ENCODE results near the gene ANKMY1. TPM values are rescaled to one million over a fixed set of nuclear protein-coding genes. Genes with fewer than 3 reads are reported as not detected.

The ANKMY1 gene
- total RNA-seq, 2 experiments from 2014 or later = 25.7 to 26.2 TPM

- ATAC-seq (ENCODE audit: poor library complexity) (no peak), DNase-seq (no peak)
- H3K27me3 Mint-ChIP-seq = no peaks in the 10 kb centered on the region
- no peak overlapping the region for H3K4me3 ChIP-seq (ENCODE audit: low read length)
- no peak for TF ChIP-seq CTCF (IDR thresholded peaks at IDR 0.05)
- POLR2A ChIA-PET = interaction anchor here (1.0 to 2.6 kb wide), 3 partner anchors 11 to 15 kb away, joined by 3 to 11 read pairs (median 4); partner anchors contain the start of genes CAPN10 and DUSP28
- peak overlapping the region; percentile 74 for H3K4me3 Mint-ChIP-seq
- peaks cover 51% of the 10 kb centered on the region for H3K36me3 ChIP-seq (ENCODE audit: insufficient read depth, low read length)
- CTCF ChIA-PET = interaction anchor here (2.1 kb wide), 1 partner anchor 9 kb away, joined by 8 read pairs; no protein-coding TSS in a partner anchor
- intact Hi-C loops (cut with DNase I, micrococcal nuclease) = no loop called here
- peaks cover 44% of the 10 kb centered on the region for H3K36me3 Mint-ChIP-seq (ENCODE audit: low read depth)
- H3K4me1 Mint-ChIP-seq (ENCODE audit: low read depth) = peaks cover 38% of the 10 kb centered on the region
- no peaks in the 10 kb centered on the region for H3K27me3 ChIP-seq (ENCODE audit: control insufficient read depth in 1 of 2, insufficient read depth in 2 of 2, low read length in 2 of 2)
- H3K9me3 Mint-ChIP-seq = no peaks in the 10 kb centered on the region
- H3K27ac Mint-ChIP-seq = peak overlapping the region; percentile 82
- H3K9me3 ChIP-seq (ENCODE audit: control insufficient read depth in 1 of 2, insufficient read depth in 1 of 2, low read length in 2 of 2) = no peaks in the 10 kb centered on the region
- H3K27ac ChIP-seq (ENCODE audit: low read depth in 1 of 2, low read length in 2 of 2) = no peak overlapping the region
- H3K4me1 ChIP-seq (ENCODE audit: insufficient read depth, low read length) = peaks cover 64% of the 10 kb centered on the region
These were observed 13.7 kb upstream of the ANKMY1 start for GRCh38 chr2:240571314-240571973.

- no peak for ATAC-seq (ENCODE audit: poor library complexity)
- intact Hi-C loops (cut with DNase I, micrococcal nuclease) = no loop called here
- peak in 1 of 14 experiments; percentile 31 for DNase-seq
- ChIA-PET POLR2A (interaction anchor here (1.0 kb wide), 1 partner anchor 10 kb away, joined by 3 read pairs; no protein-coding TSS in a partner anchor), CTCF (interaction anchor here (2.1 kb wide), 1 partner anchor 9 kb away, joined by 8 read pairs; no protein-coding TSS in a partner anchor)
- Mint-ChIP-seq H3K4me1 (ENCODE audit: low read depth) (peaks cover 45% of the 10 kb centered on the region), H3K9me3 (no peaks in the 10 kb centered on the region), H3K36me3 (ENCODE audit: low read depth) (peaks cover 47% of the 10 kb centered on the region), H3K27me3 (no peaks in the 10 kb centered on the region), H3K4me3 (peak overlapping the region; percentile 74), H3K27ac (peak overlapping the region; percentile 82)
- H3K9me3 ChIP-seq (ENCODE audit: control insufficient read depth in 1 of 2, insufficient read depth in 1 of 2, low read length in 2 of 2) = no peaks in the 10 kb centered on the region
- H3K27me3 ChIP-seq (ENCODE audit: control insufficient read depth in 1 of 2, insufficient read depth in 2 of 2, low read length in 2 of 2) = no peaks in the 10 kb centered on the region
- H3K36me3 ChIP-seq (ENCODE audit: insufficient read depth, low read length) = peaks cover 43% of the 10 kb centered on the region
- peaks cover 71% of the 10 kb centered on the region for H3K4me1 ChIP-seq (ENCODE audit: insufficient read depth, low read length)
- no peak for TF ChIP-seq CTCF (IDR thresholded peaks at IDR 0.05)
- H3K27ac ChIP-seq (ENCODE audit: low read depth in 1 of 2, low read length in 2 of 2) = peak overlapping the region in 1 of 2 donors; percentile 17
- H3K4me3 ChIP-seq (ENCODE audit: low read length) = peak overlapping the region; percentile 74
These were observed 12.9 kb upstream of the ANKMY1 start for GRCh38 chr2:240570531-240571313.

- H3K36me3 Mint-ChIP-seq (ENCODE audit: low read depth) = peaks cover 44% of the 10 kb centered on the region
- H3K27me3 Mint-ChIP-seq = no peaks in the 10 kb centered on the region
- ATAC-seq (ENCODE audit: poor library complexity) (no peak), DNase-seq (peak in 1 of 14 experiments; percentile 32)
- CTCF ChIA-PET = interaction anchor here (2.1 kb wide), 1 partner anchor 10 kb away, joined by 8 read pairs; no protein-coding TSS in a partner anchor
- peaks cover 52% of the 10 kb centered on the region for H3K4me1 Mint-ChIP-seq (ENCODE audit: low read depth)
- TF ChIP-seq CTCF (IDR thresholded peaks at IDR 0.05) = no peak
- Histone ChIP-seq H3K4me3 (ENCODE audit: low read length) (peak overlapping the region; percentile 74), H3K27me3 (ENCODE audit: control insufficient read depth in 1 of 2, insufficient read depth in 2 of 2, low read length in 2 of 2) (no peaks in the 10 kb centered on the region), H3K36me3 (ENCODE audit: insufficient read depth, low read length) (peaks cover 37% of the 10 kb centered on the region), H3K4me1 (ENCODE audit: insufficient read depth, low read length) (peaks cover 73% of the 10 kb centered on the region), H3K9me3 (ENCODE audit: control insufficient read depth in 1 of 2, insufficient read depth in 1 of 2, low read length in 2 of 2) (no peaks in the 10 kb centered on the region), H3K27ac (ENCODE audit: low read depth in 1 of 2, low read length in 2 of 2) (peak overlapping the region in 1 of 2 donors; percentile 17)
- intact Hi-C loops (cut with DNase I, micrococcal nuclease) = loop anchor here (1.0 to 10.0 kb wide), 10 partner anchors 15 to 1315 kb away; partner anchors contain the start of genes COPS9 (in 1 of the 2), FARP2 (in 1 of the 2), GPR35 (in 1 of the 2) and HDAC4 (in 1 of the 2)
- peak overlapping the region; percentile 82 for H3K27ac Mint-ChIP-seq
- POLR2A ChIA-PET = interaction anchor here (1.0 to 7.3 kb wide), 3 partner anchors 9 to 16 kb away, joined by 3 to 224 read pairs (median 53); partner anchors contain the start of genes CAPN10 and DUSP28
- H3K4me3 Mint-ChIP-seq = peak overlapping the region; percentile 87
- H3K9me3 Mint-ChIP-seq = no peaks in the 10 kb centered on the region
These were observed 12.3 kb upstream of the ANKMY1 start for GRCh38 chr2:240569998-240570530.
